ENCODE data around the gene ZNF148.

Gene ZNF148

GRCh38 chr3:125189378-125190165, 185.6 kb downstream of the ZNF148 start:
- no peak for DNase-seq

DNA sequence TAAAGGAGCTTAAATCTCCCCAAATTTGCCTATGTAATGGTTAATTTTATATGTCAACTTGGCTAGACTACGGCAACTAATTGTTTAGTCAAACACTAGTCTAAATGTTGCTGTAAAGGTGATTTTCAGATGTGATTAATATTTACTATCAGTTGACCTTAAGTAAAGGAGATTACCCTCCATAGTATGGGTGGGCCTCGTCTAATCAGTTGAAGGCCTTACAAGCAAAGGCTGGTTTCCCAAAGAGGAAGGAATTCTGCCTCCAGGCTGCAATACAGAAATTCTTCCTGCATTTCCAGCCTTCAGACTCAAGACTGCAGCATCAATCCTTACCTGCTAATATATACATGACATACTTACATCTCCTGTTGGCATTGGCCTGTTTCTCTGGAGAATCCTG, 186.2 kb downstream of the ZNF148 start:
- DNase-seq: no peak

DNA sequence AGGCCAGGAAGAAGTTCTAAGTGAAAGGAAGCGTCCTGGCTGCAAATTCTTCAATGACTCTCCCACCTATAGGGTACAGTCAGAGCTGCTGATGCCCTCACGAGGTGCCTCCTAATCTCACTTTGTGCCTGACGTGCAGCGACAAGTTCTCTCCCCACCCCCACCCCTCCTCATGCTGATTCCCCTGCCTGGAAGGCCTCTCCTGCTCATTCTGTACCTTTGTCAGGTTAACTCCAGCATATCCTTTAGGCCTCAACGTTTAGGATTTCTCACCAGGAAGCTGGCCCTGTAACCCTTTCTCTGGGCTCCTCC, 187.6 kb downstream of the ZNF148 start:
- DNase-seq: peak; percentile 17

- DNase-seq: peak; percentile 61
Observed at GRCh38 chr3:125186800-125187598, 188.1 kb downstream of the ZNF148 start.

DNA sequence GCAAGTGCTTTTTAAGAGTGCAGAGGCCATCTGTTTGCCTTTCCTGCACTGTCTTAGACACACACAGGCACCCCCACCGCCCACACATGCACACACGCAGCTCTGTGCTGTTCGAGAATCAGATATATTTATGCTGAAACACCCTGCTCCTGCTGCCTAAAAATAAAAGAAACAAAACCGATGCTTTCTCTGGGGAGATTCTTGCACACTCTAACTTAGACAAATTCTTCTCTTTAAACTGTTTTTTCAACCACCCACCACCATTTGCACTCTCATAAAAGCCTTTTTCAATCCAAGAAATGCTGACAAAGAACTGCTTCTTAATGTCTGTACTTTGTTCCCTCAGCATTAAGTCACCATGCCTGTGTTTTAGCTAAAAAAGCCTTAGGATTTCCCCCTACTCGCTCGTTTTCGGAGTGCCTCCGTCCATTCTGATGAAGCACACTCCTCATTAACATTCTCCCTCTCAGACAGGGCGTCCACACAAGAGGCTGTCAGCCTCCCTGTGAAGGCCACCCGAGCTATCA, 188.8 kb downstream of the ZNF148 start:
- peak; percentile 18 for DNase-seq

GRCh38 chr3:125185805-125186204, 189.3 kb downstream of the ZNF148 start:
- DNase-seq: no peak

DNA sequence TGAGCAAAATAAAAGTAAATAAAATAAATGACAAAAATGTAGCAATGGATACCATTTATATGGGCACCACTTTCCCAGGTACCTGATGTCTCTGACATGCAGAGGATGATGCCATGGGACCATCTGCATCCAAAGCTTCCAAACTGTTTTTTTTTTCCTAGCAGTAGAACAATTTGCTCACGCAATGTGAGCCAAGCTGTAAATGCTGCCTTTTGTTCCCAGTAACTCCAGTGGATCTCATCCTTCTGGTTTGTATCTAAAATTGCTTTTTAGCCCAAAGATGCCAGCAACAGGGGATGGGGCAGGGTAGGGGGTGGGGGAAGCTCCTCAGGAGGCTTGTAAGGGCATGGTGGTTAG, 195.3 kb downstream of the ZNF148 start:
- DNase-seq: no peak

GRCh38 chr3:125179143-125179883, 195.8 kb downstream of the ZNF148 start:
- no peak for DNase-seq

GRCh38 chr3:125177746-125178145, 197.4 kb downstream of the ZNF148 start:
- DNase-seq: no peak
